ENCODE measurements around the gene SLC25A13.

SLC25A13 gene

DNA sequence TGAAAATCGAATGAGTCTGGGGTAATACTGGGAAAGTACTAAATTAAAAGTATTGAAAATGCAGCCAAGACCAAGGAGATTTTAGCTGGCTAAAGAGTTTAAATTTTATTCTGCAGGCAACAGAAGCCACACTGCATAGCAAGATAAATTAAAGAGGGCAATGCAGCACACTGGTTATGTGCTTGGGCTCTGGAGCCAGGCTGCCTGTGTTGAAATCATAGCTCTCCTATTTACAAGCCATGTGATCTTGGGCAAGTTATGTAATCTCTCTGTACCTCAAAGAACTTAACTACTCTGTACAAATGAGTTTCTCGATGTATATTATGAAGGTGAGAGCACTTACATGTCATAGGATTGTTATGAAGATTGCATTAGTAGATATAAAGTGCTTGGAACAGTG, 9.9 kb downstream of the SLC25A13 start:
- Histone ChIP-seq H3K4me3 (replicated peaks; ENCODE audit: insufficient read depth, low read length) (no peak overlapping the region), H3K27me3 (ENCODE audit: insufficient read depth, poor library complexity, severe bottlenecking) (no peaks in the 10 kb centered on the region), H3K27ac (replicated peaks) (peak overlapping the region; percentile 6; the same call in 1 of the 2 replicates)
- TF ChIP-seq GABPA (IDR thresholded peaks at IDR 0.05; ENCODE audit: low read depth) (no peak), SPI1 (IDR thresholded peaks at IDR 0.05; ENCODE audit: borderline replicate concordance, low read depth) (no peak), POLR2AphosphoS5 (IDR thresholded peaks at IDR 0.05; ENCODE audit: low read depth) (no peak)
- TF ChIP-seq, protein P1, sequence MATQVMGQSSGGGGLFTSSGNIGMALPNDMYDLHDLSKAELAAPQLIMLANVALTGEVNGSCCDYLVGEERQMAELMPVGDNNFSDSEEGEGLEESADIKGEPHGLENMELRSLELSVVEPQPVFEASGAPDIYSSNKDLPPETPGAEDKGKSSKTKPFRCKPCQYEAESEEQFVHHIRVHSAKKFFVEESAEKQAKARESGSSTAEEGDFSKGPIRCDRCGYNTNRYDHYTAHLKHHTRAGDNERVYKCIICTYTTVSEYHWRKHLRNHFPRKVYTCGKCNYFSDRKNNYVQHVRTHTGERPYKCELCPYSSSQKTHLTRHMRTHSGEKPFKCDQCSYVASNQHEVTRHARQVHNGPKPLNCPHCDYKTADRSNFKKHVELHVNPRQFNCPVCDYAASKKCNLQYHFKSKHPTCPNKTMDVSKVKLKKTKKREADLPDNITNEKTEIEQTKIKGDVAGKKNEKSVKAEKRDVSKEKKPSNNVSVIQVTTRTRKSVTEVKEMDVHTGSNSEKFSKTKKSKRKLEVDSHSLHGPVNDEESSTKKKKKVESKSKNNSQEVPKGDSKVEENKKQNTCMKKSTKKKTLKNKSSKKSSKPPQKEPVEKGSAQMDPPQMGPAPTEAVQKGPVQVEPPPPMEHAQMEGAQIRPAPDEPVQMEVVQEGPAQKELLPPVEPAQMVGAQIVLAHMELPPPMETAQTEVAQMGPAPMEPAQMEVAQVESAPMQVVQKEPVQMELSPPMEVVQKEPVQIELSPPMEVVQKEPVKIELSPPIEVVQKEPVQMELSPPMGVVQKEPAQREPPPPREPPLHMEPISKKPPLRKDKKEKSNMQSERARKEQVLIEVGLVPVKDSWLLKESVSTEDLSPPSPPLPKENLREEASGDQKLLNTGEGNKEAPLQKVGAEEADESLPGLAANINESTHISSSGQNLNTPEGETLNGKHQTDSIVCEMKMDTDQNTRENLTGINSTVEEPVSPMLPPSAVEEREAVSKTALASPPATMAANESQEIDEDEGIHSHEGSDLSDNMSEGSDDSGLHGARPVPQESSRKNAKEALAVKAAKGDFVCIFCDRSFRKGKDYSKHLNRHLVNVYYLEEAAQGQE (IDR thresholded peaks at IDR 0.05; ENCODE audit: insufficient replicate concordance, low read depth), result no peak
- TF ChIP-seq, protein P2, sequence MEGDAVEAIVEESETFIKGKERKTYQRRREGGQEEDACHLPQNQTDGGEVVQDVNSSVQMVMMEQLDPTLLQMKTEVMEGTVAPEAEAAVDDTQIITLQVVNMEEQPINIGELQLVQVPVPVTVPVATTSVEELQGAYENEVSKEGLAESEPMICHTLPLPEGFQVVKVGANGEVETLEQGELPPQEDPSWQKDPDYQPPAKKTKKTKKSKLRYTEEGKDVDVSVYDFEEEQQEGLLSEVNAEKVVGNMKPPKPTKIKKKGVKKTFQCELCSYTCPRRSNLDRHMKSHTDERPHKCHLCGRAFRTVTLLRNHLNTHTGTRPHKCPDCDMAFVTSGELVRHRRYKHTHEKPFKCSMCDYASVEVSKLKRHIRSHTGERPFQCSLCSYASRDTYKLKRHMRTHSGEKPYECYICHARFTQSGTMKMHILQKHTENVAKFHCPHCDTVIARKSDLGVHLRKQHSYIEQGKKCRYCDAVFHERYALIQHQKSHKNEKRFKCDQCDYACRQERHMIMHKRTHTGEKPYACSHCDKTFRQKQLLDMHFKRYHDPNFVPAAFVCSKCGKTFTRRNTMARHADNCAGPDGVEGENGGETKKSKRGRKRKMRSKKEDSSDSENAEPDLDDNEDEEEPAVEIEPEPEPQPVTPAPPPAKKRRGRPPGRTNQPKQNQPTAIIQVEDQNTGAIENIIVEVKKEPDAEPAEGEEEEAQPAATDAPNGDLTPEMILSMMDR (IDR thresholded peaks at IDR 0.05; ENCODE audit: insufficient read depth, low read length), result no peak
- DNase-seq (ENCODE audit: low read depth in 1 of 2, low spot score in 1 of 2), result peak in 1 of 2 experiments; percentile 81

DNA sequence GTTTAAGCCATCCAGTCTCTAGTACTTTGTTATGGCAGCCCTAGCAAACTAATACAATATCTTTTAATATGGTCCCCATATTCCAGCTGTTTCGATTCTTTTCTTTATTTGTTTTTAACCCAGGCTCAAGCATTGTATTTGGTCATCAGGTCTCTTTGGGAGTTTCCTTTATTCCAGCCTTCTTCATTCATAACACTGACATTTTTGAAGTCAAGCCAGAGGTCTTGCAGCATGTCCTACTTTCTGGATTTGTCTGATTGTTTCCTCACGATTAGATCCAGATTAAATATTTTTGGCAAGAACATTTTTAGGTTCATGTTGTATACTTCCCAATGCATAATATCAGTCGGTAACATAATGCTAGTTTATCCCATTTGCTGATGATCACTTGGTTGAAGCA, 11.8 kb downstream of the SLC25A13 start:
- no peak for TF ChIP-seq POLR2AphosphoS5 (IDR thresholded peaks at IDR 0.05; ENCODE audit: low read depth)
- TF ChIP-seq, protein P2 (IDR thresholded peaks at IDR 0.05; ENCODE audit: insufficient read depth, low read length), result no peak
- TF ChIP-seq GABPA (IDR thresholded peaks at IDR 0.05; ENCODE audit: low read depth), result no peak
- TF ChIP-seq, protein P1 (IDR thresholded peaks at IDR 0.05; ENCODE audit: insufficient replicate concordance, low read depth), result no peak
- TF ChIP-seq SPI1 (IDR thresholded peaks at IDR 0.05; ENCODE audit: borderline replicate concordance, low read depth), result no peak
- Histone ChIP-seq H3K27me3 (ENCODE audit: insufficient read depth, poor library complexity, severe bottlenecking) (no peaks in the 10 kb centered on the region), H3K27ac (replicated peaks) (no peak overlapping the region), H3K4me3 (replicated peaks; ENCODE audit: insufficient read depth, low read length) (no peak overlapping the region)
- DNase-seq (ENCODE audit: low read depth in 1 of 2, low spot score in 1 of 2), result no peak

DNA sequence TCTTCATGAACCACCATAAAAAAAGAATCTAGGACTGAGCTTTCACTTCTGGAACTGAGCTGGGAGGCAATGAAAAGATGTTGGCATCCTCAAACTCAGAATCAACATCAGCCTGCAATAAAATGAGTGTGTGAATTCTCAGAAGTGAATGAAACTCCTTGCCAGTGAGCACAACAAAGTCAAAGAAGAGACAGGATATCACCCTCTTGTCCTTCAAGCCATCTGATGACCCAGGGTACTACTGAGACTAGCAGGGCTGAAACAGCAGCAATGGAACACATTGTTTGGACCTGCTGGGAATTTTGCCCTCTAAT, 13.0 kb downstream of the SLC25A13 start:
- TF ChIP-seq POLR2AphosphoS5 (IDR thresholded peaks at IDR 0.05; ENCODE audit: low read depth), result no peak
- no peak for DNase-seq (ENCODE audit: low read depth in 1 of 2, low spot score in 1 of 2)
- Histone ChIP-seq H3K27me3 (ENCODE audit: insufficient read depth, poor library complexity, severe bottlenecking) (no peaks in the 10 kb centered on the region), H3K4me3 (replicated peaks; ENCODE audit: insufficient read depth, low read length) (no peak overlapping the region), H3K27ac (replicated peaks) (no peak overlapping the region)

DNA sequence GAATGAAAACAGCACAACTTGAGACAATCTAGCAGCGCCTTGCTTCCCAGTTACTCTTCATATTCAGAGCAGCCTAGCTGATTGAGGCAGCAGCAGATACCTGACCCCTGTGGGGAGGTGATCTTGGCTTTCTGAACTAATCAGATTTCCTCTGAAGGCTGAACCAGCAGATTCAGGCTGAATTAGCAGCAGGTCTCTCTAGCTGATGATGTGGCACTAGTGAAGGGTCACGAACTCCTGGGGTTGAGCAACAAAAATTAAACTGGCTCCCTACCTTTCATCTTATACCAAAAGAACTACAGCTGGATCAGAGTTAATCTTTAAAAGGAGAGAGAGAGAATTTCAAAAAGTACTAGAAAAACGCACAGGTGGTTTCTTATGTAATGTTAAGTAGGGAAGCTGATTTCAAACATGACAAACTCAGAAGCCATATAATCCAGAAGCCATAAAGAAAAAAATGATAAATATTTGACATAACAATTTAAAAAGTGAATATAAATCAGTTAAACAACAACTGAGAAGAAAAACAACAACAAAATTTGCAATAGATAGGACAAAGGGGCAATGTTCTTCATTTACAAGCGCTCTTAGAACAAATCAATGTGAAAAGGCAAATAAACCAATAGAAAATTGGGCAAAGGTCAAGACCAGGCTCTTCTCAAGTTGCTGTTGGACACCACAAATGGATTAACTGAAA, 13.5 kb downstream of the SLC25A13 start:
- Histone ChIP-seq H3K27ac (replicated peaks) (no peak overlapping the region), H3K27me3 (ENCODE audit: insufficient read depth, poor library complexity, severe bottlenecking) (no peaks in the 10 kb centered on the region), H3K4me3 (replicated peaks; ENCODE audit: insufficient read depth, low read length) (no peak overlapping the region)
- no peak for DNase-seq (ENCODE audit: low read depth in 1 of 2, low spot score in 1 of 2)
- TF ChIP-seq, protein P2 (IDR thresholded peaks at IDR 0.05; ENCODE audit: insufficient read depth, low read length), result no peak
- TF ChIP-seq, protein P1 (IDR thresholded peaks at IDR 0.05; ENCODE audit: insufficient replicate concordance, low read depth), result no peak
- TF ChIP-seq SPI1 (IDR thresholded peaks at IDR 0.05; ENCODE audit: borderline replicate concordance, low read depth), result no peak
- TF ChIP-seq GABPA (IDR thresholded peaks at IDR 0.05; ENCODE audit: low read depth), result no peak
- no peak for TF ChIP-seq POLR2AphosphoS5 (IDR thresholded peaks at IDR 0.05; ENCODE audit: low read depth)

Data from HL-60 (cell line).